ENCODE results near the gene PITPNC1. TPM values are rescaled to one million over a fixed set of nuclear protein-coding genes. Genes with fewer than 3 reads are reported as not detected.

PITPNC1 gene
- total RNA-seq, 4 donors from 2014 or later, result 1.6 to 6.0 (median 3.2) TPM

- H3K27ac ChIP-seq, result no peak overlapping the region
- TF ChIP-seq EP300 (IDR thresholded peaks at IDR 0.05) (no peak), CTCF (IDR thresholded peaks at IDR 0.05) (no peak), POLR2AphosphoS5 (IDR thresholded peaks at IDR 0.05) (no peak)
- peaks cover 5% of the 10 kb centered on the region for H3K4me1 ChIP-seq
- DNase-seq (ENCODE audit: low spot score in 2 of 2), result no peak
- H3K27me3 ChIP-seq, result no peaks in the 10 kb centered on the region
- no peaks in the 10 kb centered on the region for H3K36me3 ChIP-seq
- H3K9me3 ChIP-seq, result no peaks in the 10 kb centered on the region
- no peak overlapping the region for H3K4me3 ChIP-seq
- WGBS, result 51% methylated on average over 6 of the region's 6 CpGs
These were observed 67.0 kb downstream of the PITPNC1 start for GRCh38 chr17:67443931-67444595.

GRCh38 chr17:67448449-67448848 is 71.4 kb downstream of the PITPNC1 start:
- no peaks in the 10 kb centered on the region for H3K4me1 ChIP-seq
- H3K27ac ChIP-seq, result no peak overlapping the region
- no peaks in the 10 kb centered on the region for H3K9me3 ChIP-seq
- H3K36me3 ChIP-seq, result no peaks in the 10 kb centered on the region
- no peak for DNase-seq (ENCODE audit: low spot score in 2 of 2)
- TF ChIP-seq CTCF (IDR thresholded peaks at IDR 0.05), result no peak
- TF ChIP-seq POLR2AphosphoS5 (IDR thresholded peaks at IDR 0.05), result no peak
- no peak for TF ChIP-seq POLR2A (IDR thresholded peaks at IDR 0.05)
- TF ChIP-seq EP300 (IDR thresholded peaks at IDR 0.05), result no peak
- 98% methylated on average over 7 of the region's 7 CpGs for WGBS
- H3K4me3 ChIP-seq, result no peak overlapping the region
- H3K27me3 ChIP-seq, result no peaks in the 10 kb centered on the region

GRCh38 chr17:67449065-67449464 is 72.0 kb downstream of the PITPNC1 start:
- WGBS, result 70% methylated on average over 6 of the region's 6 CpGs

GRCh38 chr17:67449845-67450755 is 73.0 kb downstream of the PITPNC1 start:
- no peak for TF ChIP-seq POLR2A (IDR thresholded peaks at IDR 0.05)
- no peak for TF ChIP-seq EP300 (IDR thresholded peaks at IDR 0.05)
- TF ChIP-seq CTCF (IDR thresholded peaks at IDR 0.05), result no peak
- TF ChIP-seq POLR2AphosphoS5 (IDR thresholded peaks at IDR 0.05), result no peak
- Histone ChIP-seq H3K36me3 (no peaks in the 10 kb centered on the region), H3K9me3 (no peaks in the 10 kb centered on the region), H3K4me1 (no peaks in the 10 kb centered on the region), H3K4me3 (no peak overlapping the region), H3K27ac (no peak overlapping the region), H3K27me3 (no peaks in the 10 kb centered on the region)
- 93% methylated on average over 16 of the region's 16 CpGs for WGBS
- no peak for DNase-seq (ENCODE audit: low spot score in 2 of 2)

More at GRCh38 chr17:67449065-67449464, 72.0 kb downstream of the PITPNC1 start:
- Histone ChIP-seq H3K27me3 (no peaks in the 10 kb centered on the region), H3K9me3 (no peaks in the 10 kb centered on the region), H3K36me3 (no peaks in the 10 kb centered on the region), H3K27ac (no peak overlapping the region), H3K4me3 (no peak overlapping the region), H3K4me1 (no peaks in the 10 kb centered on the region)
- TF ChIP-seq CTCF (IDR thresholded peaks at IDR 0.05) (no peak), POLR2AphosphoS5 (IDR thresholded peaks at IDR 0.05) (no peak), POLR2A (IDR thresholded peaks at IDR 0.05) (no peak), EP300 (IDR thresholded peaks at IDR 0.05) (no peak)
- DNase-seq (ENCODE audit: low spot score in 2 of 2), result no peak

All from suprapubic skin (tissue), 4 donors.